HG03045 (cell line): ENCODE results near the gene SLC38A8.

Source experiments
- ATAC-seq: cut with Tn5 transposase; IDR thresholded peaks from one replicate; pipeline ENCODE4 v1.9.1; 2021; ENCODE audit warnings: mild to moderate bottlenecking, moderate library complexity; ENCODE audit not compliant: unreplicated experiment

The SLC38A8 gene

DNA sequence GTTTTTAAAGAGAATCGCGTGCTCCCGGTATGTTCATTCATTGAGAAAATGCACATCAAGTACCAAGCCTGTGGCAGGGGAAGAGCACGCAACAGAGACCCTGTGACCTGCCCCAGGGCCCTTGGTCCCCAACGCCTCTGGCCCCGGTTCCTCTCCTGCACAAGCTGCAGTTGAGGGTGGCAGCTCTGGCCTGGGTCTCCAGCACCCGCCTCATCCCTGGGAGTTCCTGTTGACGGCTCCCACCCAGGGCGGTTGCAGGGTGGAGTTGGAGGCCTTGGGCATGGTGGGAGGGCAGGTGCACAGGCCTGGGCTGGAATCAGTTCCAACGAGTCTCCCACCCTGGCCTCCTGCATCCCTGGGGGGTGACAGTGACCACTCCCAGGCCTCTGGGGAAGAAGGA, 69.5 kb downstream of the SLC38A8 start:
- no peak for ATAC-seq

DNA sequence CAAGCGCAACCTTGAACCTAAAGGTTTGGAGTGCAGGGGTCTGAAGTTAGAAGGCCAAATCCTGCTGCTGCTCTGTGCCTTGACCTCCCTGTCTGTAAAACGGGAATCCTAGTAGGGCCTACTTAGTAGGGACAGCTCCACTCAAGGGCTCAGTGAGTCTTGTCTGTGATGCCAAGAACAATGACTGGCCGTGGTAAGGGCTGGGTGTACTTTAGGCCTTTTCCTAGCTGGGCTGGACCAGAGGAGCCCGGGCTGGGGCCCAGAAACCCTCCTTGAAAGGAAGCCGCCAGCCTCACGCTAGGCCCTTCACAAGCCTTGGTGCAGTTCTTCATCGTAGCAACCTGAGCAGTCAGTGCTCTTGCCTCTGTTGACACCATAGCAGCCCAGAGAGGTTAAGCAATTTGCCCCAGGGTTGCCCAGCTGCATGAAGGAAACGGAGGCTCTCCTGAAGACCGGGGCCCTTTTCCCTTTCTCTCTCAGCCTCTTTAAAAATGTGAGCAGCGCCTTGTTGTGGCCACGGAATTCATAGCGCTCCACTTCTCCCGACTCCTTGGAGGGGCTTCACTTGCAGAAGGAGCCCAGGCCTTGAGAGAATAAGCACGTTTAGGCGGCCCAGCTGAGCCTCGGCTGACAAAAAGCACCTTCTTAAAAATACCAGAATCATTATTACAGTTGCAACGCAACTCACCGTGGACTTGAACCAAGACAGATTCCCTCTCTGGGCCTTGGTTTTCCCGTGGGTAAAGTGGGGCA, 70.2 kb downstream of the SLC38A8 start:
- ATAC-seq, result no peak

DNA sequence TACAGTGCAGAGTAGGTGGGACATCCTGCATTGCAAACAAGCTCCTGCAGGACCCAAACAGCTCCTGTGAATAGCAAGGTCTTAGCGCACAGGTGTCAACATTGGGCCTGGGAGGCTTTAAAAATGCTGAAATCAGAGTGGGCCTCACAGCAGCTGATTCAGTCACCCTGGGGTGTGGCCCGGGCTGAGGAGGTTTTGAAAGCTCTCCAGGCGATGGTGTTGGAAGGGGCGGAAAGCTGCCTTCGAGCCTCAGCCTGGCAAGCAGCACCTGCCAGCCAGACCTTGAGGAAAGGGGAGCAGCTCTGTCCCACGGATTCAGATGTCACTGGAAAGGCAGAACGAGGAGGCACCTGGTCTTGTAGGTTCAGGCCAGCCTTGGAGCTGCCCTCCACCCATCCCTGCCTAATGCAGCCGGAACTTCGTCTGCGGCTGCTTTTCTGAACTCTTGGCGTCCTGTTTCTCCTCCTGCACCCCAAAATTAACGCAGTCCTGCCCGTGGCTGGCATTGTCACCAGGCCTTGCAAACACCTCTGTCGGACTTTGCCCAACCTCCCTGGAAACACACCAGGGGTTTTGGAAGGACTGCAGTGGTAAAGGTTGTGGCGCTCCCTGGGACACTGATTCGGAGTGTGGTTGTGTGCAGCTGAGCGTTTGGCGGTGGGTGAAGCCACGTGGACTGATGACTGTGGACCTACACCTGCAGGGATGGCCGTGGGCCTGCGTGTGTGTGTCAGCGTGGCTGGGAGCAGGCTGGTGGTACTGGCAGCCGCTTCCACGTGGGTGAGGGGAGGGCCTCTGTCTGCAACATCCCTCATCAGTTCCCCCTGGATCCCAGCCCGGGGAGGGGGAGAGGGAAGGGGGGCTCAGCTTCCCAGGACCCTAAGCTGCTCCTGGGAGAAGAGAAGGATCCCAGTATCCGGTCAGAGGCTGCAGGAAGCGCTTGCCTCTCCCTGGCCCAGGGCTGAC, 71.1 kb downstream of the SLC38A8 start:
- no peak for ATAC-seq

DNA sequence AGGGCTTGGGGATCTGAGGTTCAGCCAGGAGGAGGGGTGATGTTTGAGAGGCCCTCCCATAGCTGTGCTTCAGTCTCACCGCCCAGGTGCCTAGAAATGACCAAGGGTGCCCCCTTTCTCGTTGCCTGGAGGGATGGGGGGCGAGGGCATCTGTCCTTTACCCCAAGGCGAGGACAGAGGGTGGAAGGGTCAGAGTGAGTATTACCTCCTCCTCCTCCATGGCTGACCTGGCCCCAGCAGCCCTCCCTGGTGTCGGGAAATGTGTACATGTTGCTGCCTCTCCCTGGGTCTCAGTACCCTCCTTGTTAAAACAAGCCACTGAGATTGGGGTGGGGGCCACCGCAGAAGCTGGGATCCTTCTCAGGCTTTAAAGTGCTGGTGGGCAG, 72.2 kb downstream of the SLC38A8 start:
- no peak for ATAC-seq

DNA sequence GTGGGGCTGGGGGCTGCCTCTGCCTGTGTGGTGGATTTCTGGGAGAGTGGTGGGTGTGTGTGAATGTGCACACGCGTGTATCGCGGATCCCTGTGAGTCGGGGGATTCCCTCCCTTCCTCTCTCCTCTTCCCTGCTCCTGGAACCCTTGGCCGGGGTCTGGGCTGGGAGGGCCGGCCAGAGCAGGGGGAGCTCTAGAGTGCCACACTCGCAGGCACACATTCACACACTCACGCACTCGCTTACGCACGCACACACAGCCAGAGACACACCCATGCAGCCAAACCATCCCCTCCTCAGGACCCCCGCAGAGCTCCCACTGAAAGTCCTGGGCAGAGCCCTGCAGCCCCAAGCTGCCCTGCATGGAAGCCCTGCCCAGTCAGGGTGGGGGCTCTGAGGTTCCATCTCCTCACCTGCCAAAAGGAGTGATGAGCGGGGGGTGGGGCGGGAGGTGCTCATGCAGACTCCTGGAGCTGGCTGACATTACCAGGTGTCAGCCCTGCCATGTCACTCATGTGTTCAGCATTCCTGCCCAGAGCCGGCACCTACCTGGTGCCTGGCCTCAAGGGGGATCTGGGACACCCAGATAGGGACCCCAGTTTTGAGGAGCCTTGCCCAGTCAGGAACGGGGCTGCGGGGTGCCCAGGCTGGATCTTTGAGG, 72.7 kb downstream of the SLC38A8 start:
- ATAC-seq, result no peak

DNA sequence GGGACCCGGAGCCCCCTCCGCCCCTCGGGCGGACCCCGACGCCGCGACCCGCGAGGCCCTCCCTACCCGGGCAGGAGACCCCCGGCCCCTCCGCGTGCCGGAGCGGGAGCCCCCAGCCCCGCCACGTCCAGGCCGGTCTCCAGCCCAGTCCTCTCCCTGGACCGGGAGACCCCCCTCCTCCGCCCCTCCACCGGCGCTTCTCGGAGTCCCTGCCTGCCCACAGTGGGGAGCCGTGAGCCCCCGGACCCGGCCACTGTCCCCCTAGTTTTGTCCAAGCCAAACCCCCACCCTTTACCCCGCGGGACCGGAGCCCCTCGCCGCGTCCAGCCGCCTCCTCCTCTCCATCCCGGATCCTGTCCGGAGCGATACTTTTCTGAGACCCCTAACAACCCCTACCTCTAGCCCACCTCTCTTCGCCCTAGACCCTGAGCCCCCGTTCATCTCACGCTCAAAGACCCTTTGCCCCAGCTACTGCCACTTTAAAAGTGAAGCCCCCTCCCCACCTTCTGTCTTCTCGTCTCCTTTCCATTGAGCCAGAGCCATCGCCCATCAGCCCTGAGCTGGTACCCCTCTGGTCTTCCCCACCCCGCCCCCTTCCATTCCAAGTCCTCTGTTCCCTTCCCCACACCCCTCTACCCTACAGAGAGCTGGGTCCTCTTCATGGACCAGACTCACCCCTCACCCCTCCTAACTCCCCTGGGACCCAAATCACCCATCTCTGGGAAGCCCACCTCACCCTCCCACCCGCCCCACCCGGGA, 73.5 kb downstream of the SLC38A8 start:
- ATAC-seq, result no peak

DNA sequence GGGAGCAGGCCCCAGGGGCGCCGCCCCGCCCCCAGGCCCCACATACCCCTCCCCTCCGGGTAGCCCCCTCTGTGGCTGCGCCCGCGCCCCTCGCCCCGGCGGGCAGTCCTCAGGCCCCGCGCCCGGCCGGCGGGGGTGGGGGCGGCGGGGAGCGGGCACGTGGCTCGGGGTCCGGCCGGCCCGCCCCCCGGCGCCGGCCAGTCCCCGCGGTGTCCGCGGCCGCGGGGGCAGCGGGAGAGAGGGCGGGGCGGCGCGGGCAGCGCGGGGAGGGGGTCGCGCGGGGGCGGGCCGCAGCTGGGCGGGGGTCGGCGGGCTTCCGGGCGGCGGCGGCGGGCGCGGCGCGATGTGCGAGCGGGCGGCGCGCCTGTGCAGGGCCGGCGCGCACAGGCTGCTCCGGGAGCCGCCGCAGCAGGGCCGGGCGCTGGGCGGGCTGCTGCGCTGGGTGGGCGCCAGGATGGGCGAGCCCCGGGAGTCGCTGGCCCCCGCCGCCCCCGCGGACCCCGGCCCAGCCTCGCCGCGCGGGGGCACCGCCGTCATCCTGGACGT, 74.2 kb downstream of the SLC38A8 start:
- ATAC-seq, result no peak

DNA sequence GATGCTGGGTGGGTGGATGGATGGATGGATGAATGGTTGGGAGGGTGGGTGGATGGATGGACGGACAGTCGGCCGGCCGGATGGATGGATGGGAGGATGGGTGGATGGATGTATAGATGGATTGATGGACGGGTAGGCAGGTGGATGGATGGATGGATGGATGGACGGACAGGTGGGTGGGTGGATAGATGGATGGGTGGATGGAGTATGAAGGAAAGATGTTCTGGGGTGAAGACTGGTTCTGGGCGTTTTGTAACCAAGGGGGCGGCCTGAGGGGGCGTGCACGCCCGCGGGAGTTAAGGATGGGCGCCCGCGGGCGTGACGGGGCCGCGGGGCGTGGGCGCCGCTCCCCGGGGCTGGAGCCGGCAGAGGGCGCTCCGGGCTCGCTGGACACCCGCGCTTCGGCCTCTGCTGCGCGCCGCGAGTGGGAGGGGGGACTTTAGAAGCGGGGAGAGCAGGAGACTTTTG, 74.7 kb downstream of the SLC38A8 start, which contains the start of gene NECAB2:
Gene NECAB2 (plus strand): TSS at position 407 of the 468 bp plus-strand sequence. CDS start 405 bp downstream, outside the sequence.
- ATAC-seq, result no peak

DNA sequence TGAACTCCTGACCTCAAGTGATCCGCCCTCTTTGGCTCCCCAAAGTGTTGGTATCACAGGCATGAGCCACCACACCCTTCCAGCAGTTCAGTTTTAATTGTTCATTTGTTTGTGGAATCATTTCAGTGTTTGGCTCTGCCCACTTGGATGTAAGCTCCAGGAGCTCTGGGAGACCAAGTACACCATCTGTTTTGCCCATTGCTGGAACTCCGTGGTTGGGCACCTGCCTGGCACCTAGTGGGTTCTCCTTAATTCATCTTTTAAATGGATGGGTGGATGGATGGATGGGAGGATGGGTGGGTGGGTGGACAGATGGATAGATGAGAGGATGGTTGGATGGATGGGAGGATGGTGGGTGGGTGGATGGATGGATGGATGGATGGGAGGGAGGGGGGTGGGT, 75.5 kb downstream of the SLC38A8 start:
- ATAC-seq, result no peak

DNA sequence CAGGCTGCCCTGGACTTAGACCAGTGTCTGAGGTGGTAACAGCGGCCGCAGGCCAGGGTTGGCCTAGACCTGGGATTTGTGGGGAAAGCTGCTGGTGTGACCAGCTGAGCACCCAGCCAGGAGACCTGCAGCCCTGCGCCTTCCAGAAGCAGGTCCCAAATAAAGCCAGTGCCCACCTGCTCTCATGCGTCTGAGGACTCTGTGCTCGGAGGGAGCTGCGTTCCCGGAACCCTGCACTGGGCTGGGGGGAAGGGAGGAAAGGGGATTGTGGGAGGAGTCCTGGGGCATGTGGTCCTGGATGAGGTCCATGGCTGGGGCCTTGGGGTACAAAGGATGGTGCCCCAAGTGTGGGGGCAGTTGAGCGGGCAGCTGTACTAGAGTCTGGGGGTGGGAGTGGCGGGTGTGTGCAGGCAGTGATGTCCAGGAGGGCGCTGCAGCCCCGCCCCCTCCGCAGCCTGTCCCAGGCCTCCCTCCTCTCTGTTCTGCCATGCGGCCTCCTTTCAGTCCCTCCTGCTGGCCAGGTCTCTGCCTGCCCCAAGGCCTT, 76.4 kb downstream of the SLC38A8 start:
- ATAC-seq, result no peak

DNA sequence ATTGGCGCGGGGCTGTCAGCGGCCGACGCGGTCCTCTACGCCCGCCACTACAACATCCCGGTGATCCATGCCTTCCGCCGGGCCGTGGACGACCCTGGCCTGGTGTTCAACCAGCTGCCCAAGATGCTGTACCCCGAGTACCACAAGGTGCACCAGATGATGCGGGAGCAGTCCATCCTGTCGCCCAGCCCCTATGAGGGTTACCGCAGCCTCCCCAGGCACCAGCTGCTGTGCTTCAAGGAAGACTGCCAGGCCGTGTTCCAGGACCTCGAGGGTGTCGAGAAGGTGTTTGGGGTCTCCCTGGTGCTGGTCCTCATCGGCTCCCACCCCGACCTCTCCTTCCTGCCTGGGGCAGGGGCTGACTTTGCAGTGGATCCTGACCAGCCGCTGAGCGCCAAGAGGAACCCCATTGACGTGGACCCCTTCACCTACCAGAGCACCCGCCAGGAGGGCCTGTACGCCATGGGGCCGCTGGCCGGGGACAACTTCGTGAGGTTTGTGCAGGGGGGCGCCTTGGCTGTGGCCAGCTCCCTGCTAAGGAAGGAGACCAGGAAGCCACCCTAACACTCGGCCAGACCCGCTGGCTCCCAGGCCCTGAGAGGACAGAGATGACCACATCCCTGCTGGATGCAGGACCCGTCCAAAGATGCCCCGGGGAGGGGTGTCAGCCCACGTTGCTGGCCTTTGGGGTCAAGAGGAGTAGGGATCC, 77.0 kb downstream of the SLC38A8 start:
- ATAC-seq, result no peak

DNA sequence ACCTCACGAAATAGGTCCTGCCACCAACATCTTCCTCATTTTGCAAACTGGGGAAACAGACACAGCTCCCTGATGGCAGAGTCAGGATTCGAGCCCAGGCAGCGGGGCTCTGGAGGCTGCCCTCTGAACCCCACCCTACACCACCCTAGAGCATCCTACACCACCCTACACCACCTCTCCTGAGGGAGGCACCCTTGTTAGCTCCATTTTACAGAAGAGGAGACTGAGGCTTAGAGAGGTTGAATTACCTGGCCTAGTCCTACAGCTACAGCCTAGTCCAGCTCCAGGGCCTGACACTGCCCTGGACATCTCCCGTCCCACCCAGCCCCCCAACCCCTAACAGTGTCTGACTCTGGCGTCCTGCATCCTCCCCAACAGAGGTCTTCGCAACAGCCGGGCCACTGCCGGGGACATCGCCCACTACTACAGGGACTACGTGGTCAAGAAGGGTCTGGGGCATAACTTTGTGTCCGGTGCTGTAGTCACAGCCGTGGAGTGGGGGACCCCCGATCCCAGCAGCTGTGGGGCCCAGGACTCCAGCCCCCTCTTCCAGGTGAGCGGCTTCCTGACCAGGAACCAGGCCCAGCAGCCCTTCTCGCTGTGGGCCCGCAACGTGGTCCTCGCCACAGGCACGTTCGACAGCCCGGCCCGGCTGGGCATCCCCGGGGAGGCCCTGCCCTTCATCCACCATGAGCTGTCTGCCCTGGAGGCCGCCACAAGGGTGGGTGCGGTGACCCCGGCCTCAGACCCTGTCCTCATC, 77.7 kb downstream of the SLC38A8 start:
- no peak for ATAC-seq

DNA sequence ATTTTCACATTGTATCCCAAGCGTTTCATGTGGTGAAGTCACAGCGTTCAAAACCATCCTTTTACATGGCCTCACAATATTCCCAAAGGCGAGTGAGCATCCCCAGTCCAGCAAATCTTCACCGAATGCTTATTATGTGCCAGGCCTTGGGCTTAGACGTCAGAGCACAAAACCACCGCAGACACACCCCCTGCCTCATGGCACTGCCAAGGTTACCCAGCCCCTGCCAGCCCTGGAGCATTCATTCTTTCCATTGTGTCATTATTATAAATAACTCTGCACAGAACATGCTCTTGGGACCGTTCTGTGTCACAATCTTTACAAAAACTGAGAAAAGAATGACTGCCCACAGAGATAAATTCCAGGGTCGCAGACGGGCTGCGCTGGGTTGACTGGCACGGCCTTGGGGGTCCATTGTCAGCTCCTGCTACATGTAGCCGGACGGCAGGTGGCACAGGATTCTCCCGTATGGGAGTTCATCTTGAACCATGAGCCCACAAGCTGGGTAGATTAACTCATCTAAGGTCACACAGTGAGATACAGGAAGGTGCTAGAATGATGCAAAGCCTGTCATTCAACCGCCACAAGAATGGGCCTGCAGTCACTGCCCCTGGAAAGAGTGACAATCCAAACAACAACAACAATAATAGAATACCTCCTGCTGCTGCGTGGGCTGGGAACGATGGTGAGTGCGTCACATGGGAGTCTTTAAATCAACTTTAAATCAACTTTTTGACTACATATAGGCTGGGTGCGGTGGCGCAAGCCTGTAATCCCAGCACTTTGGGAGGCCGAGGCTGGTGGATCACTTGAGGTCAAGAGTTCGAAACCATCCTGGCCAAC, 79.1 kb downstream of the SLC38A8 start:
- ATAC-seq, result no peak

DNA sequence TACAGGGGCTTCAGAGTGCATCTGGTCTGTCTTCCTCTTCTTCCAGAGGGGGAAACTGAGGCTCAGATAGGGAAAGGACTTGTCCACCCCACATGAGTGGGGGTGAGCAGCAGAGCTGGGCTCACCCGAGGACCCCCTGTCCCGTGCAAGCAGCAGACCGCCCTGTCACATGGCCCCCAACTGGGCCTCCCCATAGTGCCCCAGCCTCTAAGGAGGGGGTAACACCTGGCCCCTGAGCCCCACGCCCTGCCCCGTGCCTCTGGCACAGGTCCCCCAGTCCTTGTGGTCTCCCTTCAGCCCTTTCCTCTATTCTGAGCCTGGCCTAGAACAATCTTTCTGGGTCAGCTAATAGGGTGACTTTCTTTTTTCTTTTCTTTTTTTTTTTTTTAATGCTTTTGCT, 81.0 kb downstream of the SLC38A8 start:
- ATAC-seq, result no peak

DNA sequence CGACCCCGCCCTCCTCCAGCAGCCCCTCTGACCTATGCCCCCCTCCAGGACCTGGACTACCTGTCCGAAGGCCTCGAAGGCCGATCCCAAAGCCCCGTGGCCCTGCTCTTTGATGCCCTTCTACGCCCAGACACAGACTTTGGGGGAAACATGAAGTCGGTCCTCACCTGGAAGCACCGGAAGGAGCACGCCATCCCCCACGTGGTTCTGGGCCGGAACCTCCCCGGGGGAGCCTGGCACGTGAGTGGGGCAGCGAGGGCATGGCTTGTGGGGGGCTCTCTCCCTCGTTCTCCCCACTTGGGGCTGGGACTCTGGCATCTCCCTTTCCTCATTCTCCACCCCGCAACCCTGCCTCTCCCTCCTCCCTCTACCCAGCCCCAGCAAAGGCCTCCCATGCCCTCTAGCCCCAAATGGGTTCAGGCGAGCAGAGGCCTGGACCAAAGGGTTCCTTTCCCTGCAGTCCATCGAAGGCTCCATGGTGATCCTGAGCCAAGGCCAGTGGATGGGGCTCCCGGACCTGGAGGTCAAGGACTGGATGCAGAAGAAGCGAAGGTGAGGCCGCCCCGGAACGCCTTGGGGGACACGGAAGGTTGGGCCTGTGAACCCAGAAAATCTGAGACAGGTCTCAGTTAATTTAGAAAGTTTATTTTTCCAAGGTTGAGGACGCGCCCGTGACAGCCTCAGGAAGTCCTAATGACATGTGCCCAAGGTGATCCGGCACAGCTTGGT, 81.9 kb downstream of the SLC38A8 start:
- no peak for ATAC-seq
